ENCODE measurements around the gene CAMK2N1. TPM values are rescaled to one million over a fixed set of nuclear protein-coding genes. Genes with fewer than 3 reads are reported as not detected.
"Not testable (repeated sequence)": the region's sequence is repeated elsewhere in the genome, so short reads cannot be mapped to it uniquely, and the experiment has no call there.

CAMK2N1 gene
- total and polyA plus RNA-seq, 2 donors from 2014 or later: 80.6 to 120 TPM

- no peak overlapping the region for H3K9ac ChIP-seq (ENCODE audit: low read length in 3 of 3)
- peaks cover 0 to 40% (median 26%) of the 10 kb centered on the region in 3 donors for H3K36me3 ChIP-seq (ENCODE audit: control insufficient read depth in 2 of 3, insufficient read depth in 3 of 3, low read length in 3 of 3)
Observed at GRCh38 chr1:20499718-20500117, 13.7 kb upstream of the CAMK2N1 start.

GRCh38 chr1:20499105-20499504 is 13.1 kb upstream of the CAMK2N1 start:
- no peak for TF ChIP-seq CTCF (IDR thresholded peaks at IDR 0.05; ENCODE audit: borderline replicate concordance, extremely low read depth, insufficient read depth)
- peaks cover 0 to 2% (median 0%) of the 10 kb centered on the region in 3 donors for H3K4me1 ChIP-seq (ENCODE audit: control insufficient read depth in 2 of 3, insufficient read depth in 2 of 3, low read depth in 1 of 3, low read length in 3 of 3)
- no peak overlapping the region for H3K4me3 ChIP-seq (ENCODE audit: low read length in 3 of 3)
- H3K9me3 ChIP-seq (ENCODE audit: control insufficient read depth in 2 of 3, insufficient read depth in 1 of 3, low read length in 3 of 3): no peaks in the 10 kb centered on the region
- H3K27ac ChIP-seq (ENCODE audit: low read depth in 2 of 2, low read length in 2 of 2): no peak overlapping the region
- no peaks in the 10 kb centered on the region for H3K27me3 ChIP-seq (ENCODE audit: control insufficient read depth, insufficient read depth, low read length)
- H3K9ac ChIP-seq (ENCODE audit: low read length in 3 of 3): no peak overlapping the region
- peaks cover 0 to 40% (median 26%) of the 10 kb centered on the region in 3 donors for H3K36me3 ChIP-seq (ENCODE audit: control insufficient read depth in 2 of 3, insufficient read depth in 3 of 3, low read length in 3 of 3)
- FAIRE-seq (no peak), DNase-seq (no peak)
- intact Hi-C loops (cut with DNase I): loop anchor here (10.0 kb wide), 1 partner anchor 124 kb away; no protein-coding TSS in a partner anchor

More at GRCh38 chr1:20499718-20500117, 13.7 kb upstream of the CAMK2N1 start:
- H3K27ac ChIP-seq (ENCODE audit: low read depth in 2 of 2, low read length in 2 of 2): no peak overlapping the region
- no peaks in the 10 kb centered on the region for H3K27me3 ChIP-seq (ENCODE audit: control insufficient read depth, insufficient read depth, low read length)
- H3K4me1 ChIP-seq (ENCODE audit: control insufficient read depth in 2 of 3, insufficient read depth in 2 of 3, low read depth in 1 of 3, low read length in 3 of 3): no peaks in the 10 kb centered on the region
- DNase-seq (no peak), FAIRE-seq (no peak)
- H3K4me3 ChIP-seq (ENCODE audit: low read length in 3 of 3): no peak overlapping the region
- H3K9me3 ChIP-seq (ENCODE audit: control insufficient read depth in 2 of 3, insufficient read depth in 1 of 3, low read length in 3 of 3): no peaks in the 10 kb centered on the region
- TF ChIP-seq CTCF (IDR thresholded peaks at IDR 0.05; ENCODE audit: borderline replicate concordance, extremely low read depth, insufficient read depth): no peak
- intact Hi-C loops (cut with DNase I): loop anchor here (10.0 kb wide), 1 partner anchor 125 kb away; no protein-coding TSS in a partner anchor

GRCh38 chr1:20498116-20498515 is 12.1 kb upstream of the CAMK2N1 start:
- H3K27me3 ChIP-seq (ENCODE audit: control insufficient read depth, insufficient read depth, low read length): no peaks in the 10 kb centered on the region
- H3K36me3 ChIP-seq (ENCODE audit: control insufficient read depth in 2 of 3, insufficient read depth in 3 of 3, low read length in 3 of 3): peaks cover 0 to 40% (median 26%) of the 10 kb centered on the region in 3 donors
- peaks cover 0 to 5% (median 0%) of the 10 kb centered on the region in 3 donors for H3K4me1 ChIP-seq (ENCODE audit: control insufficient read depth in 2 of 3, insufficient read depth in 2 of 3, low read depth in 1 of 3, low read length in 3 of 3)
- intact Hi-C loops (cut with DNase I): loop anchor here (10.0 kb wide), 1 partner anchor 123 kb away; no protein-coding TSS in a partner anchor
- DNase-seq (no peak), FAIRE-seq (no peak)
- H3K4me3 ChIP-seq (ENCODE audit: low read length in 3 of 3): no peak overlapping the region
- TF ChIP-seq CTCF (IDR thresholded peaks at IDR 0.05; ENCODE audit: borderline replicate concordance, extremely low read depth, insufficient read depth): no peak
- H3K9me3 ChIP-seq (ENCODE audit: control insufficient read depth in 2 of 3, insufficient read depth in 1 of 3, low read length in 3 of 3): no peaks in the 10 kb centered on the region
- no peak overlapping the region for H3K9ac ChIP-seq (ENCODE audit: low read length in 3 of 3)
- H3K27ac ChIP-seq (ENCODE audit: low read depth in 2 of 2, low read length in 2 of 2): no peak overlapping the region

GRCh38 chr1:20497506-20497905 is 11.5 kb upstream of the CAMK2N1 start:
- FAIRE-seq: no peak
- Histone ChIP-seq H3K27ac (ENCODE audit: low read depth in 2 of 2, low read length in 2 of 2) (no peak overlapping the region), H3K27me3 (ENCODE audit: control insufficient read depth, insufficient read depth, low read length) (no peaks in the 10 kb centered on the region), H3K4me1 (ENCODE audit: control insufficient read depth in 2 of 3, insufficient read depth in 2 of 3, low read depth in 1 of 3, low read length in 3 of 3) (peaks cover 0 to 5% (median 0%) of the 10 kb centered on the region in 3 donors), H3K36me3 (ENCODE audit: control insufficient read depth in 2 of 3, insufficient read depth in 3 of 3, low read length in 3 of 3) (peaks cover 0 to 40% (median 24%) of the 10 kb centered on the region in 3 donors), H3K9me3 (ENCODE audit: control insufficient read depth in 2 of 3, insufficient read depth in 1 of 3, low read length in 3 of 3) (no peaks in the 10 kb centered on the region), H3K4me3 (ENCODE audit: low read length in 3 of 3) (no peak overlapping the region), H3K9ac (ENCODE audit: low read length in 3 of 3) (no peak overlapping the region)
- no peak for TF ChIP-seq CTCF (IDR thresholded peaks at IDR 0.05; ENCODE audit: borderline replicate concordance, extremely low read depth, insufficient read depth)
- no peak for DNase-seq
- intact Hi-C loops (cut with DNase I): loop anchor here (10.0 kb wide), 1 partner anchor 123 kb away; no protein-coding TSS in a partner anchor

- intact Hi-C loops (cut with DNase I): loop anchor here (10.0 kb wide), 1 partner anchor 122 kb away; no protein-coding TSS in a partner anchor
- not testable (repeated sequence) for FAIRE-seq; H3K9me3 ChIP-seq (ENCODE audit: control insufficient read depth in 2 of 3, insufficient read depth in 1 of 3, low read length in 3 of 3); DNase-seq; H3K27ac ChIP-seq (ENCODE audit: low read depth in 2 of 2, low read length in 2 of 2); H3K4me1 ChIP-seq (ENCODE audit: control insufficient read depth in 2 of 3, insufficient read depth in 2 of 3, low read depth in 1 of 3, low read length in 3 of 3); H3K4me3 ChIP-seq (ENCODE audit: low read length in 3 of 3); H3K27me3 ChIP-seq (ENCODE audit: control insufficient read depth, insufficient read depth, low read length); H3K9ac ChIP-seq (ENCODE audit: low read length in 3 of 3)
- H3K36me3 ChIP-seq (ENCODE audit: control insufficient read depth in 2 of 3, insufficient read depth in 3 of 3, low read length in 3 of 3): peaks cover 0 to 35% (median 22%) of the 10 kb centered on the region in 3 donors
Observed at GRCh38 chr1:20496725-20497383, 10.8 kb upstream of the CAMK2N1 start.

All from kidney (tissue), 14 donors.